ENCODE results near the gene FGFR3. TPM values are rescaled to one million over a fixed set of nuclear protein-coding genes. Genes with fewer than 3 reads are reported as not detected.

The FGFR3 gene
- total RNA-seq, 1 donor from 2014 or later = 6.4 TPM

DNA sequence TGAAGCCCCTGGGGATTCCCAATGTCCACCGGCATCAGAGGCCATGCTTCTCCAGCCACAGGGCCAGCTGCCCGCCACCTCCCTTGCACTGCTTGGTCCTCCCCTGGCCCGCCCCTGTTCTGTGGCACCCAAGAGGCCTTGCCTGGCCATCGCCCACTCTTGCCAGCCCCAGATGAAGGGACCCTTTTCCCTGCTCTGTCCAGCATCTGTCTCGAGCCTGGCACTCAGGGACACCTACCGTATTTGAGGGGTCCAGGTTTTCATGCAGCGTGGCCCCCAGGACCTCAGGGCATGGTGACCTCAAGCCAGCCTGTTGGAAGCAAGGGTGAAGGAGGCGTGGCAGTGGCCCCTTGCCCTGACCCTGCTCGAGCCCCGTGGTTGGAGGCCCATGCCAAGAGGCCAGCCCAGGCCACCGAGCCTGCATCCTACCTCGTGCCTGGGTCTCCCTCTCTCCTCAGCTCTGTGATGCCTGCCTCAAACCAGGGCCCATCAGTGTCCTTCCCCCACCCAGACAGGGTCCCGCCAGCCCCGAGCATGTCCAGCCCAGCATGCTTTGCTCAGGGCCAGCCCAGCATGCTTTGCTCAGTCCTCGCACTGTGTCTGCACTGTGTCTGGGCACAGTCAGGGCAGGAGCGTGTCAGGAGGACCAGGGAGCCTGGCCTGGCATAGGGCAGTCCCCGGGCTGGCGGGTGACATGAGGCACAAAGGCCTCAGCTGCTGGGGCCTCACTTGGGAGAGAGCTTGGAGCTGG lies 14.3 kb upstream of the FGFR3 start:
- Mint-ChIP-seq H3K27me3 (ENCODE audit: unreplicated experiment) (no peaks in the 10 kb centered on the region), H3K27ac (ENCODE audit: unreplicated experiment) (no peak overlapping the region)

GRCh38 chr4:1779588-1780382 lies 13.3 kb upstream of the FGFR3 start:
- Mint-ChIP-seq H3K4me1 (ENCODE audit: unreplicated experiment) (peaks cover 29% of the 10 kb centered on the region), H3K27me3 (ENCODE audit: unreplicated experiment) (no peaks in the 10 kb centered on the region), H3K36me3 (ENCODE audit: unreplicated experiment) (no peaks in the 10 kb centered on the region), H3K27ac (ENCODE audit: unreplicated experiment) (no peak overlapping the region), H3K9me3 (ENCODE audit: unreplicated experiment) (no peaks in the 10 kb centered on the region), H3K4me3 (ENCODE audit: unreplicated experiment) (no peak overlapping the region)
- DNase-seq (ENCODE audit: extremely low spot score, unreplicated experiment) = no peak
- TF ChIP-seq CTCF (IDR thresholded peaks at IDR 0.05) = no peak

More for the DNA sequence above, 14.3 kb upstream of the FGFR3 start:
- Mint-ChIP-seq H3K36me3 (ENCODE audit: unreplicated experiment) (no peaks in the 10 kb centered on the region), H3K4me3 (ENCODE audit: unreplicated experiment) (no peak overlapping the region), H3K4me1 (ENCODE audit: unreplicated experiment) (peaks cover 33% of the 10 kb centered on the region), H3K9me3 (ENCODE audit: unreplicated experiment) (no peaks in the 10 kb centered on the region)
- DNase-seq (ENCODE audit: extremely low spot score, unreplicated experiment) = no peak
- no peak for TF ChIP-seq CTCF (IDR thresholded peaks at IDR 0.05)

- H3K27ac Mint-ChIP-seq (ENCODE audit: unreplicated experiment) = no peak overlapping the region
- H3K4me3 Mint-ChIP-seq (ENCODE audit: unreplicated experiment) = no peak overlapping the region
- no peak for TF ChIP-seq CTCF (IDR thresholded peaks at IDR 0.05)
- no peak for DNase-seq (ENCODE audit: extremely low spot score, unreplicated experiment)
- no peaks in the 10 kb centered on the region for H3K9me3 Mint-ChIP-seq (ENCODE audit: unreplicated experiment)
- H3K36me3 Mint-ChIP-seq (ENCODE audit: unreplicated experiment) = no peaks in the 10 kb centered on the region
- peaks cover 27% of the 10 kb centered on the region for H3K4me1 Mint-ChIP-seq (ENCODE audit: unreplicated experiment)
- H3K27me3 Mint-ChIP-seq (ENCODE audit: unreplicated experiment) = no peaks in the 10 kb centered on the region
Observed at GRCh38 chr4:1780435-1780834, 12.7 kb upstream of the FGFR3 start.

GRCh38 chr4:1783015-1783414 lies 10.1 kb upstream of the FGFR3 start:
- H3K27ac Mint-ChIP-seq (ENCODE audit: unreplicated experiment) = no peak overlapping the region
- H3K4me1 Mint-ChIP-seq (ENCODE audit: unreplicated experiment) = peaks cover 14% of the 10 kb centered on the region
- H3K4me3 Mint-ChIP-seq (ENCODE audit: unreplicated experiment) = no peak overlapping the region
- no peak for TF ChIP-seq CTCF (IDR thresholded peaks at IDR 0.05)
- no peaks in the 10 kb centered on the region for H3K27me3 Mint-ChIP-seq (ENCODE audit: unreplicated experiment)
- H3K36me3 Mint-ChIP-seq (ENCODE audit: unreplicated experiment) = no peaks in the 10 kb centered on the region
- H3K9me3 Mint-ChIP-seq (ENCODE audit: unreplicated experiment) = no peaks in the 10 kb centered on the region
- no peak for DNase-seq (ENCODE audit: extremely low spot score, unreplicated experiment)

- Mint-ChIP-seq H3K9me3 (ENCODE audit: unreplicated experiment) (no peaks in the 10 kb centered on the region), H3K36me3 (ENCODE audit: unreplicated experiment) (no peaks in the 10 kb centered on the region), H3K4me1 (ENCODE audit: unreplicated experiment) (peaks cover 14% of the 10 kb centered on the region), H3K27ac (ENCODE audit: unreplicated experiment) (no peak overlapping the region), H3K27me3 (ENCODE audit: unreplicated experiment) (no peaks in the 10 kb centered on the region), H3K4me3 (ENCODE audit: unreplicated experiment) (no peak overlapping the region)
- TF ChIP-seq CTCF (IDR thresholded peaks at IDR 0.05) = no peak
- DNase-seq (ENCODE audit: extremely low spot score, unreplicated experiment) = no peak
Observed at GRCh38 chr4:1783970-1784369, 9.1 kb upstream of the FGFR3 start.
